GM18508 (cell line): ENCODE results near the gene TSHZ2.
"Not testable (repeated sequence)": the region's sequence is repeated elsewhere in the genome, so short reads cannot be mapped to it uniquely, and the experiment has no call there.

Source experiments
- ATAC-seq: cut with Tn5 transposase; IDR thresholded peaks from one replicate; pipeline ENCODE4 v1.9.1; 2021; ENCODE audit warnings: moderate number of reproducible peaks; ENCODE audit not compliant: insufficient read depth, unreplicated experiment

Gene TSHZ2

GRCh38 chr20:52962183-52962582 is 10.0 kb upstream of the TSHZ2 start:
- no peak for ATAC-seq

GRCh38 chr20:52963131-52963530 is 9.0 kb upstream of the TSHZ2 start:
- no peak for ATAC-seq

DNA sequence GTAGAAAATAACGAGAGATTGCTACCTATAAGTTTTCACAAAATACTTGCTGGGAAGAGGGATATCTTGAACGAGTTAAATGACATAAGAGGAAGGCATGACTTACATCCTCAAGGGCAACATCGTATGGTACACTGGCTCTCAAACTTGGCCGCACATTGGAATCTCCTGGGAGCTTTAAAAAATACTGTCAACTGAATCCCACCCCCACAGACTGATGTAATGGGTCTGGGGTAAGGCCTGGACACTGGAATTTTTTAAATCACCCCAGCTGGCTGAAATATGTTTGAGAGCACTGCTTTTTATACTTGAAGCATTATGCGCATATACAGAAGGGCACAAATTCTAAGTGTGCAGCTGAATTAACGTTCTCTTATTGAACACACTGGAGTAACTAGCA is 8.0 kb upstream of the TSHZ2 start:
- no peak for ATAC-seq

- ATAC-seq = no peak
These were observed 6.8 kb upstream of the TSHZ2 start for GRCh38 chr20:52965380-52965779.

- no peak for ATAC-seq
These were observed 6.3 kb upstream of the TSHZ2 start for GRCh38 chr20:52965819-52966218.

DNA sequence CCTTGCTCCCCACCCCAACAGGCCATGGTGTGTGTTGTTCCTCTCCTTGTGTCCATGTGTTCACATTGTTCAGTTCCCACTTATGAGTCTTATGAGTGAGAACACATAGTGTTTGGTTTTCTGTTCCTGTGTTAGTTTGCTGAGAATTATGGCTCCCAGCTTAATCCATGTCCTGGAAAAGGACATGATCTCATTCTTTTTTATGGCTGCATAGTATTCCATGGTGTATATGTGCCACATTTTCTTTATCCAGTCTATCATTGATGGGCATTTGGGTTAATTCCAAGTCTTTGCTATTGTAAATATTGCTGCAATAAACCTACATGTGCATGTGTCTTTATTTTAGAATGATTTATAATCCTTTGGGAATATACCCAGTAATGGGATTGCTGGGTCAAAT is 5.6 kb upstream of the TSHZ2 start:
- ATAC-seq = not testable (repeated sequence)

- ATAC-seq = no peak
These were observed 514 bp upstream of the TSHZ2 start for GRCh38 chr20:52971498-52972189.

DNA sequence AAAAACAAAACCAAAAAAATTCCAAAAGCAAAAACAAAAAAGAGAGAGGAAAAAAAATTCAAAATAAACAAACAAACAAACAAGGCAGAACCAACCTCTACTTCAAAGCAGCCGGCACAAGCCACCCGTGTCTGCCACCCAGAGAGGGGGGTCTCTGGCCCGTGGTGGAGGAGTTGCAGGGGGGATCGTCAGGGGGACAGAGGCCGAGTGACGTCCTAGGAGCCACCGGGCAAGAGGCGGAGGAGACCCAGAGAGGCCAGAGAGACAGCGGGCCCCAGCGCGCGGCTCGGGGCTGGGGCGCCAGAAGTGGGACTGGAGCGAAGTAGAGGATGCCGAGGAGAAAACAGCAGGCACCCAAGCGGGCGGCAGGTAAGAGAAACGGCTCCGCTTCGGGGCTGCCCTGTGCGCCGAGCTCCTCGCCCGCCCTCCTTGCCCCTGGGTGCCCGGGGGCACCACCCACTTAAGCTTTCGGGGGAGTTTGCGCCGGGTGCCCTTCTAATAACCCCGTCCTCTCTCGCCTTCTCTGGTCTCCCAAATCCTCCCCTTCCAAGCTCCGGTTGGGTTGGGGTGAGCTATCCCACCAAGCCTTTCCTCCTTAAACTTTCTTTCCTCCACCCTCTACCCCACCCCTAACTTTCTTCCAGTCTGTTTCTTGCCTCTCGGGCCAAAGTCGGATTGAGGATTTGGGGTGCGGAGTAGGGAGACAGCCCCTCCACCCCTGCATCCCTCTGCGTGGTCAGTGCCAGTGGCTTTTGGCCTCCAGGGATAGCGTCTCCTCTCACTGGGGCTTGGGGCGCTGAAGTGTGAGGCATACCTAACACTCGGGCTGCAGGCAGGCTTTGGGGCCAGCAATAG is 1.0 kb downstream of the TSHZ2 start:
- ATAC-seq = no peak

DNA sequence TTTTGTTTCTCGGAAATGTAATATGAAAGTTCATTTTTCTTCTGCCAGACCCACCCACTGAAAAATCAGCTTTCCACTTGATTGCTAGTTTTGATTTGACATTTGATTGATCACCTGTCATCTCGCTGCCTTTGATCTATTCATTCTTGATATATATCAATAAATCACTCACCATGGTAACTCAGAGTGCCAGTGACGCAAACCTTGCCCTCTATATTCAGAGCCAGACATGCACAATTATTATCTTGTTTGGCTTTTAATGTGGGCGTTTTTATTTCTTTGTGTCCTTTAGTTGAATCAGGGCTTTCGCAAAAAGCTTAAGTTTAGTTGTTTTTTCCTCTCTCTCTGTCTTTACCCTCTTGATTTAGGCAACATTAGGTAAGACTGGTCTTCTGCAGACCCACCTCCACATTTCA is 2.0 kb downstream of the TSHZ2 start:
- ATAC-seq = no peak

GRCh38 chr20:52975029-52975732 is 3.0 kb downstream of the TSHZ2 start:
- ATAC-seq = no peak

GRCh38 chr20:52975803-52976531 is 3.8 kb downstream of the TSHZ2 start:
- ATAC-seq = no peak

DNA sequence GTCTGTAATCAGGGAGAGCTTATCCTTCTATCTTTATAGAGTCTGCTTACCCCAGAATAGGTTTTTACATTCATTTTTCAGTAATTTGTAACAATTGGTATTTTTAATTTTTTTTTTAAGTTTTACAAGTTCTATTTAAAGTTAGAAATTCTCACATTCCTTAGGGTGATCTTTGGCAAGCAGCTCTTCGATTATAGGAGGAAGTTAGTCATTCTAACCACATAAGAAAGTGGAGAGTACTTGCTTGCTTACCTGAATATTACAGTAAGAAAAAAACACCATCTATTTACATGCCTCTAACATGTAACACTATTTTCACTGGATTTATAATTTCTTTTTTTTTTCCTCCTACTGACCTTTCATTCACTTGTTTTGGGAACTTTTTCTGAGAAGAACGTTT is 6.7 kb downstream of the TSHZ2 start:
- ATAC-seq = no peak

DNA sequence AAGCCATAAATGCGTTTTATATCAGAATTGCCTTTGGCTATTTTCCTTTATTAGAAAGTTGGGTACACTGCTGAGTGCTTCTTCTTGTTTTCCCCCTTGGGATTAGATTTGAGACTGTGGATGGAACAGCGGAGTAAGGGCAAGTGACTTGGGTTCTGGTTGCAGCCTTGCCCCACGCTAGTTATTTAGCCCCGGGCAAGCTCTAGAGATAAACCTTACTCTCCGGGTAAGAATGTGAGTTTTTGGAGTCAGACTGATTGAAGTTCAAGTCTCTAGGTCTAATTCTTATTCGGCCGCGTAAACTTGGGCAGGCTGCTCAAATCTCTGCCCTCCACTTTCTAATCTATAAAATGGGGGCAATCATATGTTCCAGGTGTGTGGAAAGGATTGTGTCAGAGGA is 8.9 kb downstream of the TSHZ2 start:
- ATAC-seq = no peak

- ATAC-seq = no peak
These were observed 11.7 kb downstream of the TSHZ2 start for GRCh38 chr20:52983726-52984450.

DNA sequence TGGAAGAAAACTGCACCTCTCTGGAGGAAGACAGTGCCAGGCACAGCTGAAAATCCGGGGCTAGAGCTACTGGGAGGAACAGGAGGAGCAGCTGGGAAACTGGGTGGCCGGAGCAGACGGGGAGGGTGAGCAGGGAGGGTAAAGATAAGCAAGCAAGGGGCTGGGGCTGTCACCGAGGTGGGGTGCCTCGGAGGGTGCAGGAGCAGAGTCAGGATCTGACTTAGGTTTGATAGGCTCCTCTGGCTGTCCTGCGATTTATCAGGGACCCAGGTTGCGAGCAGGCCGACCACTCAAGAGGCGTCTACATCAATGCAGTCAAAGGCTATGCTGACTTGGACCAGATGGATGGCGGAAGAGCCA is 12.3 kb downstream of the TSHZ2 start:
- ATAC-seq = no peak

- ATAC-seq = no peak
These were observed 13.5 kb downstream of the TSHZ2 start for GRCh38 chr20:52985687-52986086.

GRCh38 chr20:52987295-52987694 is 15.1 kb downstream of the TSHZ2 start:
- ATAC-seq = no peak

- no peak for ATAC-seq
These were observed 19.7 kb downstream of the TSHZ2 start for GRCh38 chr20:52991830-52992229.

GRCh38 chr20:52992632-52993031 is 20.5 kb downstream of the TSHZ2 start:
- ATAC-seq = no peak

DNA sequence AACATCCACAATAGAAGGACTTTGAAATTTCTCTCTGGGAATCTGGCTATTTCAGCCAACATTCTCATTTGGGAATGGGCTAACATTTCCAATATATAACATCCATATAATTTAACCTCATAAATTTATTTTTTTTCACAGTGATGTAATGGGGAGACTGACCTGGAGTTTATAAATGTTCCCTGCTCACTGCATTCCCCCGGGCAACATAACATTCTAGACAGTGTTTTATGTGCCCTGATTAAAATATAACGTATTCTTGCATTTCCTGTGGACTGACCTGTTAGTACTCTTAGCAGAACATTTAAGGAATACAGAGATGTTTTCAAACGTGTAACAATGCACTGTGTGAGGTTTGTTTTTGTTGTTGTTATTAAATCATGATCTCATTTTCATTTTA is 20.9 kb downstream of the TSHZ2 start:
- no peak for ATAC-seq
